Erythroblast (primary cell): Measurements from ENCODE around the gene FOXJ3.

Experiments used
- GATA1 ChIP-seq: IDR thresholded peaks from 2 replicates; pipeline ENCODE4 v1.6.1; 2011; ENCODE audit warnings: low read depth, mild to moderate bottlenecking, control low read depth, low read length, moderate library complexity
- POLR2A ChIP-seq: IDR thresholded peaks from 2 replicates; pipeline ENCODE4 v1.6.1; 2011; ENCODE audit warnings: mild to moderate bottlenecking, low read length

GRCh38 chr1:42348498-42348897 lies 13.5 kb upstream of the FOXJ3 start:
- TF ChIP-seq POLR2A (no peak), GATA1 (no peak)
